ENCODE results near the gene MTHFD2L. TPM values are rescaled to one million over a fixed set of nuclear protein-coding genes. Genes with fewer than 3 reads are reported as not detected.

Gene MTHFD2L
- total and polyA plus RNA-seq, 2 of the 8 experiments (the other 6 are each of a cell fraction or from before 2014, with no cell fraction given): 5.4 to 15.0 TPM

- TF ChIP-seq TCF12 (IDR thresholded peaks at IDR 0.05; ENCODE audit: low read depth, low read length): no peak
- TF ChIP-seq ZNF274 (IDR thresholded peaks at IDR 0.05; ENCODE audit: borderline replicate concordance, extremely low read depth, low read length): no peak
- TF ChIP-seq POLR2AphosphoS5 (IDR thresholded peaks at IDR 0.05; ENCODE audit: low read depth, low read length): no peak
Measured at GRCh38 chr4:74331944-74332343, 174.0 kb downstream of the MTHFD2L start (continued).

All from H1 (cell line).